OCI-LY7 (cell line): ENCODE data around the gene TAOK3. TPM values are rescaled to one million over a fixed set of nuclear protein-coding genes. Genes with fewer than 3 reads are reported as not detected.

Experiments
- BruUV-seq: library from RNA; stranded (reverse); fragments of 400-500 nt; replicated peaks from 2 replicates; lab custom pipeline; 2021; lab: Mats Ljungman, UMichigan
- CTCF ChIA-PET: fragments of 300-600 bp; sonication (Branson Sonifier 250); formaldehyde crosslinking; loops from one replicate; lab custom pipeline; 2022; ENCODE audit warnings: antibody characterized with exemption; ENCODE audit not compliant: unreplicated experiment; lab: Charles Lee
- POLR2A ChIA-PET: fragments of 300-600 bp; sonication (Branson Sonifier 250); formaldehyde crosslinking; loops from one replicate; lab custom pipeline; 2022; ENCODE audit warnings: antibody characterized with exemption; lab: Charles Lee
- DNase-seq: peaks from one replicate; pipeline ENCODE4 v3.0.0-alpha.2; 2015; ENCODE audit warnings: low spot score
- H2AFZ ChIP-seq: fragments of 200-600 bp; sonication (generic), shearing (Covaris generic); 2 replicates; pipeline ENCODE4 v1.6.1; 2014; ENCODE audit warnings: mild to moderate bottlenecking, antibody characterized with exemption, low read length, moderate library complexity
- H3K27ac ChIP-seq: fragments of 200-600 bp; sonication (generic); 2 replicates; pipeline ENCODE4 v1.5.1; 2014; ENCODE audit warnings: mixed run types, low read depth, mild to moderate bottlenecking, moderate library complexity, low read length, inconsistent platforms; ENCODE audit not compliant: poor library complexity, severe bottlenecking
- H3K36me3 ChIP-seq: fragments of 200-600 bp; sonication (generic); 2 replicates; pipeline ENCODE4 v1.6.1; 2014; ENCODE audit warnings: mild to moderate bottlenecking, antibody characterized with exemption, low read length, moderate library complexity, mixed read lengths; ENCODE audit not compliant: insufficient read depth
- H3K4me1 ChIP-seq: fragments of 200-600 bp; sonication (generic); 2 replicates; pipeline ENCODE4 v1.5.1; 2014; ENCODE audit warnings: mild to moderate bottlenecking, low read length; ENCODE audit not compliant: insufficient read depth, poor library complexity, severe bottlenecking
- H3K4me2 ChIP-seq: fragments of 200-600 bp; sonication (generic); 2 replicates; pipeline ENCODE4 v1.6.1; 2014; ENCODE audit warnings: mild to moderate bottlenecking, low read length
- H3K4me3 ChIP-seq: fragments of 200-600 bp; sonication (generic); 2 replicates; pipeline ENCODE4 v1.5.1; 2014; ENCODE audit warnings: mild to moderate bottlenecking, low read depth, low read length; ENCODE audit not compliant: poor library complexity, severe bottlenecking
- H3K79me2 ChIP-seq: fragments of 200-600 bp; sonication (generic); 2 replicates; pipeline ENCODE4 v1.6.1; 2016; ENCODE audit warnings: low read depth, mild to moderate bottlenecking, low read length, moderate library complexity, mixed read lengths; ENCODE audit not compliant: insufficient read depth
- H3K9me2 ChIP-seq: fragments of 200-600 bp; sonication (generic); 2 replicates; pipeline ENCODE4 v1.6.1; 2016; ENCODE audit warnings: mild to moderate bottlenecking, low read length, mixed read lengths; ENCODE audit not compliant: insufficient read depth
- H3K9me3 ChIP-seq: fragments of 200-600 bp; sonication (generic); 2 replicates; pipeline ENCODE4 v1.6.1; 2014; ENCODE audit warnings: mild to moderate bottlenecking, mixed run types, low read length, mixed read lengths
- H4K20me1 ChIP-seq: fragments of 200-600 bp; sonication (generic); 2 replicates; pipeline ENCODE4 v1.6.1; 2014; ENCODE audit warnings: mild to moderate bottlenecking, antibody characterized with exemption, low read length, moderate library complexity, mixed read lengths; ENCODE audit not compliant: insufficient read depth
- EZH2phosphoT487 ChIP-seq: fragments of 200-600 bp; sonication (generic); IDR thresholded peaks from 2 replicates; pipeline ENCODE4 v1.6.1; 2018; ENCODE audit warnings: low read depth, borderline replicate concordance, mild to moderate bottlenecking, mixed run types, antibody characterized with exemption, low read length, moderate library complexity, mixed read lengths
- intact Hi-C: fragments of 100-400 bp; cut with micrococcal nuclease; formaldehyde crosslinking; loops from one replicate; pipeline ENCODE4 v1.10.0; 2022; ENCODE audit not compliant: unreplicated experiment
- total RNA-seq, 2 experiments: library from RNA; depleted of rRNA in 1 of 2; stranded (reverse); fragments of >200 nt in 1 of 2; shearing (Covaris generic) in 1 of 2; gene quantifications; 2 replicates each; pipeline ENCODE4 v1.2.3, GENCODE V29; 2014 to 2022
- TF ChIP-seq, protein P1 (sequence below): fragments of 200-600 bp; sonication (generic); conservative IDR thresholded peaks from 2 replicates; pipeline ENCODE4 v1.5.1; 2014; ENCODE audit warnings: mild to moderate bottlenecking, antibody characterized with exemption, low read length, moderate library complexity, mixed read lengths

TAOK3 gene
- total RNA-seq, 2 experiments from 2014 or later: 30.7 to 56.0 TPM

DNA sequence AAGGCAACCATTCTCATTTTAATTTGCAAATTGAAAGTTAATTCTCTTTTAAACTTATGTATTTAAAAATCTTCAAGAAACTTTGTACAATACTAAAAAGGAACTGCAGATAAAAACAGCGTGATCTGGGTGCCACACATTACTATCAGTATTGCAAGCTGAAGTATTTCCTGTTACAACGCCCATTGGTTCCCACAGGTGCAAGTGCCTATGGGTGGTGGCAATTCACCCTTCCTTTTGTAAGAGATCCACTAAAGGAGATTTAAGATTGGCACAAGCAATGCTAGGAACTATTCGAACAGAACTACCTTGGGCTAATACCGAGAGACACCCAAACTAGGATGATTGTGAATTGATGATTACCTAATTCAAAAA, 13.2 kb downstream of the TAOK3 start:
- Histone ChIP-seq H3K4me1 (peaks cover 30% of the 10 kb centered on the region), H3K9me2 (no peaks in the 10 kb centered on the region), H3K4me2 (peak overlapping the region; percentile 92), H3K9me3 (peaks cover 14% of the 10 kb centered on the region; the same call in 1 of the 2 replicates), H3K4me3 (peak overlapping the region; percentile 75), H3K79me2 (peaks cover 53% of the 10 kb centered on the region), H3K27ac (peak overlapping the region; percentile 70), H4K20me1 (no peaks in the 10 kb centered on the region), H2AFZ (peak overlapping the region; percentile 93), H3K36me3 (peaks cover 15% of the 10 kb centered on the region)
- intact Hi-C loops: no loop called here
- peak; percentile 72 for DNase-seq
- no peak for TF ChIP-seq EZH2phosphoT487
- TF ChIP-seq, protein P1, sequence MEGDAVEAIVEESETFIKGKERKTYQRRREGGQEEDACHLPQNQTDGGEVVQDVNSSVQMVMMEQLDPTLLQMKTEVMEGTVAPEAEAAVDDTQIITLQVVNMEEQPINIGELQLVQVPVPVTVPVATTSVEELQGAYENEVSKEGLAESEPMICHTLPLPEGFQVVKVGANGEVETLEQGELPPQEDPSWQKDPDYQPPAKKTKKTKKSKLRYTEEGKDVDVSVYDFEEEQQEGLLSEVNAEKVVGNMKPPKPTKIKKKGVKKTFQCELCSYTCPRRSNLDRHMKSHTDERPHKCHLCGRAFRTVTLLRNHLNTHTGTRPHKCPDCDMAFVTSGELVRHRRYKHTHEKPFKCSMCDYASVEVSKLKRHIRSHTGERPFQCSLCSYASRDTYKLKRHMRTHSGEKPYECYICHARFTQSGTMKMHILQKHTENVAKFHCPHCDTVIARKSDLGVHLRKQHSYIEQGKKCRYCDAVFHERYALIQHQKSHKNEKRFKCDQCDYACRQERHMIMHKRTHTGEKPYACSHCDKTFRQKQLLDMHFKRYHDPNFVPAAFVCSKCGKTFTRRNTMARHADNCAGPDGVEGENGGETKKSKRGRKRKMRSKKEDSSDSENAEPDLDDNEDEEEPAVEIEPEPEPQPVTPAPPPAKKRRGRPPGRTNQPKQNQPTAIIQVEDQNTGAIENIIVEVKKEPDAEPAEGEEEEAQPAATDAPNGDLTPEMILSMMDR: no peak
- no TSS peak for BruUV-seq
- ChIA-PET CTCF (no interaction called here), POLR2A (interaction anchor here (0.7 to 3.6 kb wide), 9 partner anchors 11 to 482 kb away, joined by 3 to 22 read pairs (median 4); partner anchors contain the start of genes PEBP1, SUDS3 and TAOK3)

DNA sequence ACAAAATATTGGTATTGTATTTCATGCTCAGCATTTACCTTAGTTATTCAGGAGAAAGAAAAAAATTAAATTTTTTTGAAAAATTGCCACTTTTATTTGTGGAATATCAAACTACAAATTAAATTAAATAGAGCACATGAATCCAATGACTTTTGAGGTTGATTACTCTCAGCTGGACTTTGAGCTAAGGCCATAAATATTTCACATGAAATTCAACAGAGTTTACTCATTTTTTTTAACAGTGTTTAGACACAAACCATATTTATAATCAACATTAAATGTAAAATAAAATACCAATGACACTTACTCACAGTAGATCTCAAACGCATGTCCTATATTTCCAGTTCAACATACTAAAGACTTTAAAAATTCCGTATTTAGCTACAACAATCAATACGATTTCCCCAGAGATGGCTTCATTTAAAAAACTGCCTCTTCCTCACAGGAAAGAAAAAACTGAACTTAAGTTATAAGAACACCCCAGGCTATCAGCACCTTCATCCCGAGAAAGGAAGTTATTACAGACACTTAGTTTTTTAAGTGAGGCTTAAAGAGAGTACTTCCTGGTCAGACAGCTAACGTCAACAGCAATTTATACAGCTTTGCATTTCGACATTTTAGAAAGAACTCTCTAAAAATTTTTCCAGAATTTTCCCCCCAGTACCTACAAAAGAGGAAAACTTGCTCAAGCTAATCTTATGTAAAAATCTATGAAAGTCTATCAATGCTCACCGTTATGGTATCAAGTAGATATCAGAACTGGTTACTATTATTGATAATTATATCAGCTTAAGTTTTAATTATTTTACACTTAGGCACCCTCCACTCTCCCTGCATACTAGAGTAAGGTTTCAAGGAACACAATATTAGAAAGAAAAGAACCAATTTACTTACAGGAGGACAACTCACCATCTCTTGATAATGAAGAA, 13.8 kb downstream of the TAOK3 start:
- peak overlapping the region; percentile 70 for H3K27ac ChIP-seq
- TSS peak; percentile 64 for BruUV-seq
- peak overlapping the region; percentile 75 for H3K4me3 ChIP-seq
- H3K9me3 ChIP-seq: peaks cover 21% of the 10 kb centered on the region
- DNase-seq: peak; percentile 50
- peaks cover 30% of the 10 kb centered on the region for H3K4me1 ChIP-seq
- TF ChIP-seq EZH2phosphoT487: no peak
- TF ChIP-seq, protein P1: no peak
- H3K9me2 ChIP-seq: no peaks in the 10 kb centered on the region
- ChIA-PET CTCF (no interaction called here), POLR2A (interaction anchor here (0.5 to 3.6 kb wide), 15 partner anchors 11 to 481 kb away, joined by 3 to 22 read pairs (median 4); partner anchors contain the start of genes PEBP1, SUDS3 and TAOK3)
- intact Hi-C loops: no loop called here
- peaks cover 22% of the 10 kb centered on the region for H3K36me3 ChIP-seq
- H3K79me2 ChIP-seq: peaks cover 60% of the 10 kb centered on the region
- H4K20me1 ChIP-seq: no peaks in the 10 kb centered on the region
- H3K4me2 ChIP-seq: peak overlapping the region; percentile 92
- peak overlapping the region; percentile 93 for H2AFZ ChIP-seq

DNA sequence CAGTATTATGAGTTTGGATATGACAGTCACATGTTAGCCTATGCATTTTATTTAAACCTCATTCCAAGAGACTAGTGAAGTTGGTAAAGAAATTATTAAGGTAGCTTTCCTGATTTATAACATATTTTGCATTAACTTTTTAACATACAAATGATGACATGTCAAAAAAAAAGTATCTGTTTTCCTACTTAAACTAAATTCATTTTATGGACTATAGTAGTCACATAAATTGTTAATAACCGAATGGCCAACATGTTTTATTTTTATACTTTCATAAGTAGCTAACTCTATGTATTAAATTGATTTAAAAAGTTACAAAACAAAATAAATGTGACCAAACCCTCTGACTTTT, 14.7 kb downstream of the TAOK3 start:
- H3K4me1 ChIP-seq: peaks cover 30% of the 10 kb centered on the region
- no TSS peak for BruUV-seq
- ChIA-PET CTCF (no interaction called here), POLR2A (interaction anchor here (0.5 to 3.6 kb wide), 11 partner anchors 12 to 174 kb away, joined by 3 to 22 read pairs (median 4); partner anchors contain the start of genes SUDS3 and TAOK3)
- peak overlapping the region; percentile 75 for H3K4me3 ChIP-seq
- no peaks in the 10 kb centered on the region for H4K20me1 ChIP-seq
- peak overlapping the region; percentile 92 for H3K4me2 ChIP-seq
- peaks cover 29% of the 10 kb centered on the region for H3K36me3 ChIP-seq
- H3K27ac ChIP-seq: peak overlapping the region; percentile 70
- H3K9me2 ChIP-seq: no peaks in the 10 kb centered on the region
- intact Hi-C loops: no loop called here
- H2AFZ ChIP-seq: no peak overlapping the region
- peaks cover 69% of the 10 kb centered on the region for H3K79me2 ChIP-seq
- no peak for DNase-seq
- no peak for TF ChIP-seq EZH2phosphoT487
- TF ChIP-seq, protein P1: peak; percentile 18; the same call in 1 of the 2 replicates
- peaks cover 30% of the 10 kb centered on the region for H3K9me3 ChIP-seq
